ENCODE results near the gene SFRP2.

DNA sequence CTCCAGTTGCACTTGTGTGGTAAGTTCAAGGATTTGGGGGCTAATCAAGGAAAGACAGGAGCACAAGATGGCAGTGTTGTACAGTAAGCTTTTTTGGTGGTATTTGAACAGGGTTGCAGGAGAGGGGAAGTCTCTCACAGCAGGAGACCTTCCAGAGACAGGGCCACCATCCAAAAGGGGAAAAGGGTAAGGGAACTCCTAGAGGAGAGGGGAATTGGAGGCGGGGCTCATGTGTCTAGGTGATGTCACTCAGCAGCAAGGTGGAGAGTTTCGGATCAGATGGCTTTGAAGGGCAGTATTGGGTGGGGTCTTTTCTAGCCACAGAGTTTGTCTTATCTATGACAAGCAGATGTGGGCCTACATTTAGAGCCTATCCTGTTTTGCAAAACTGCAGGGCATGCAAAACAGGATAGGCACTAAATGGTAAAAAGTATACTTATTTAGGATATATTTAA is 15.6 kb downstream of the SFRP2 start:
- TF ChIP-seq, protein P1, sequence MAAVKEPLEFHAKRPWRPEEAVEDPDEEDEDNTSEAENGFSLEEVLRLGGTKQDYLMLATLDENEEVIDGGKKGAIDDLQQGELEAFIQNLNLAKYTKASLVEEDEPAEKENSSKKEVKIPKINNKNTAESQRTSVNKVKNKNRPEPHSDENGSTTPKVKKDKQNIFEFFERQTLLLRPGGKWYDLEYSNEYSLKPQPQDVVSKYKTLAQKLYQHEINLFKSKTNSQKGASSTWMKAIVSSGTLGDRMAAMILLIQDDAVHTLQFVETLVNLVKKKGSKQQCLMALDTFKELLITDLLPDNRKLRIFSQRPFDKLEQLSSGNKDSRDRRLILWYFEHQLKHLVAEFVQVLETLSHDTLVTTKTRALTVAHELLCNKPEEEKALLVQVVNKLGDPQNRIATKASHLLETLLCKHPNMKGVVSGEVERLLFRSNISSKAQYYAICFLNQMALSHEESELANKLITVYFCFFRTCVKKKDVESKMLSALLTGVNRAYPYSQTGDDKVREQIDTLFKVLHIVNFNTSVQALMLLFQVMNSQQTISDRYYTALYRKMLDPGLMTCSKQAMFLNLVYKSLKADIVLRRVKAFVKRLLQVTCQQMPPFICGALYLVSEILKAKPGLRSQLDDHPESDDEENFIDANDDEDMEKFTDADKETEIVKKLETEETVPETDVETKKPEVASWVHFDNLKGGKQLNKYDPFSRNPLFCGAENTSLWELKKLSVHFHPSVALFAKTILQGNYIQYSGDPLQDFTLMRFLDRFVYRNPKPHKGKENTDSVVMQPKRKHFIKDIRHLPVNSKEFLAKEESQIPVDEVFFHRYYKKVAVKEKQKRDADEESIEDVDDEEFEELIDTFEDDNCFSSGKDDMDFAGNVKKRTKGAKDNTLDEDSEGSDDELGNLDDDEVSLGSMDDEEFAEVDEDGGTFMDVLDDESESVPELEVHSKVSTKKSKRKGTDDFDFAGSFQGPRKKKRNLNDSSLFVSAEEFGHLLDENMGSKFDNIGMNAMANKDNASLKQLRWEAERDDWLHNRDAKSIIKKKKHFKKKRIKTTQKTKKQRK (IDR thresholded peaks at IDR 0.05; ENCODE audit: low read depth, low read length), result no peak
- TF ChIP-seq REST (IDR thresholded peaks at IDR 0.05; ENCODE audit: low read depth, low read length) (no peak), ESRRA (IDR thresholded peaks at IDR 0.05; ENCODE audit: low read length) (no peak), BHLHE40 (IDR thresholded peaks at IDR 0.05; ENCODE audit: borderline replicate concordance in 1 of 2, low read depth in 2 of 2, low read length in 1 of 2) (no peak), CHD1 (IDR thresholded peaks at IDR 0.05; ENCODE audit: low read depth, low read length) (no peak)
